GM21723 (cell line): ENCODE results near the gene LRRC10B.
A peak's percentile ranks its signal among the peaks of the same experiment; 100 is the strongest.
"Not testable (repeated sequence)": the region's sequence is repeated elsewhere in the genome, so short reads cannot be mapped to it uniquely, and the experiment has no call there.

ENCODE experiments used
- ATAC-seq: cut with Tn5 transposase; IDR thresholded peaks from one replicate; pipeline ENCODE4 v1.9.1; 2021; ENCODE audit warnings: mild to moderate bottlenecking, moderate library complexity; ENCODE audit not compliant: unreplicated experiment

LRRC10B gene

DNA sequence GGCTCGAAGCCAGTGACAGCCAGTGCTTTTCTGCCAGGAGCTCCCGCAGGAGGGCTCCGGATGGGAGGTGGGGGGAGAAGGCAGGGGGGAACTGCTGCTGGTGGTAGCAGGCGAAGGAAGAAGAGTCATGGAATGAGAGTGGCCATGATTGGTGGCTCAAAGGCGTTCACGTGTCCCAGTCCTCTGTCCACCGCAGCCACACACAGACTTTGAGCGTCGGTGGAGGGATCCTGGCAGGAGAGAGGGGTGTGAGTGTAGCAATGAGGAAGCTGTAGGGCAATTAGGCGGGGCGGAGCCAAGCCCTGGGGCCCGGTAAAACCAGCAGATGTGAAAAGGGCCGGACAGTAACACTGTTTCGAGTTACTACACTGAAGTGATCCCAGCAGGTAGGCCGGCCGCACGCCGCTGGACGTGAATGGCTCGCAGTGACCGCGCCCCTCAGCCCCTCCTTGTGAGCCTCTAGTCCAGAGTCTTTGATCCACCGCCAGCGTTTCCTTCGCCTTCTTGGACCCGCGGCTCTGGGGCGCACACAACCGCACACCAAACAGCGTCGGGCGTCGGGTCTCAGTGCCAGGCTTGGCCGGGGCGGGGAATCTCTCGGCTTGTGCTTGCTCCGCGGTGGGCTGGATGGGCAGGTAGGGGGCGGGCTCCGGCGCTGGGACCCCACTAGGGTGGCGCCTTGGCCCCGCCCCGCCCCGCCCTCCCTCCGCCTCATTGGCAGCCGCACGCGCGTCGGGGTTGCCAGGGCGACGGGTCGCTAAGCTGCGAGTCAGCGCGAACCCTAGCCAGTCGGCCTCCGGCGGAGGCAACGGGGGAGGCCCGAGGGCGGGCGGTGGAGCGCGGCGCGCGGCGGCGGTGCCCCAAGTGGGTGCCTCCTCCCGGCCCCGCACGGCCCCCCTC, at the start of gene LRRC10B:
Gene LRRC10B (plus strand): TSS at position 788 of the 900 bp plus-strand sequence. CDS start 250 bp downstream, outside the sequence.
- ATAC-seq: peak; percentile 30

DNA sequence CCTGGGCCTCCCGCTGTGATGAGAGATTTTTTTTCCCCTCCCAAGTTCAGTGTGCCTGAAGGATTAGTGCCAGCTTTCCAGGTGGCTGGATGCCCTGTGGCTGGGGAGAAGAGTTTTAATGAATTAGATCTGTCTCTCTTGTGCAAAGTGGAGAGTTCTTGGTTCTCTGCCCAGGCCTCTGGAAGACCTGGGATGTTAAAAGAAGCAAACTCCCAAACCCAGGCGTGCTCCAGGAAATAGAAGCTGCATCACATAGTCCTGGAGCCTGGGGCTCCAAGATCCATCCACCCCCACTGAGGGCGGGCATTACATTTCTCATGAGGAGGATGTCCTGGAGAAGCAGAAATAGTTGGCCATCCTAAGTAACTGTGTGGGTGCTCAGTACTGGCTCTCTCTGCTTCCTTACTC, 48.1 kb upstream of the LRRC10B start:
- ATAC-seq: no peak

DNA sequence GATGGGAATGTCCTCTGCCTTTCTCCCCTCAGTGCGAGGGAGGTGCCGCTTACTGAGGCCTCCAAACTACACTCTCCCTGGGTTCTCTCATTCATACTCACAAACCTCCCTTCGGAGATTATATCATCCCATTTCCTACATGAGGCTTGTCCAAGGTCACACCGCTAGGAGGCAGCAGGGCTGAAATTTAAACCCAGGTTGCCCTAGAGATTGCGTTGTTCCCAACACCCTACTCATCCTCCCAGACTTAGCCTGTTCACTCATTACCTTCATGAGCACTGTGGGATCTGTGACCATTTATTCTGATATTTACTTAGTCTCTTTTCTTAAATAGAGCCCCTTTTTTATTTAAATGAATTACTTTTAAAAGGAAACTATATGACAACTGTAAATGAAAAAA, 47.6 kb upstream of the LRRC10B start:
- ATAC-seq: no peak

DNA sequence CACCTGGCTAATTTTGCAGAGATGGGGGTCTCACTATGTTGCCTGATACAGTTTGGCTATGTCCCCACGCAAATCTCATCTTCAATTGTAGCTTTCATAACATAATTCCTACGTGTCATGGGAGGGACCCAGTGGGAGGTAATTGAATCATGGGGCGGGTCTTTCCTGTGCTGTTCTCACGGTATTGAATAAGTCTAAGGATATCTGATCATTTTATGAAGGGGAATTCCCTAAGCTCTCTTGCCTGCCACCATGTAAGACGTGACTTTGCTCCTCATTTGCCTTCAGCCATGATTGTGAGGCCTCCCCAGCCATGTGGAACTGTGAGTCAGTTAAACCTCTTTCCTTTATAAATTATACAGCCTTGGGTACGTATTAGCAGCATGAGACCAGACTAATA, 40.9 kb upstream of the LRRC10B start:
- not testable (repeated sequence) for ATAC-seq

DNA sequence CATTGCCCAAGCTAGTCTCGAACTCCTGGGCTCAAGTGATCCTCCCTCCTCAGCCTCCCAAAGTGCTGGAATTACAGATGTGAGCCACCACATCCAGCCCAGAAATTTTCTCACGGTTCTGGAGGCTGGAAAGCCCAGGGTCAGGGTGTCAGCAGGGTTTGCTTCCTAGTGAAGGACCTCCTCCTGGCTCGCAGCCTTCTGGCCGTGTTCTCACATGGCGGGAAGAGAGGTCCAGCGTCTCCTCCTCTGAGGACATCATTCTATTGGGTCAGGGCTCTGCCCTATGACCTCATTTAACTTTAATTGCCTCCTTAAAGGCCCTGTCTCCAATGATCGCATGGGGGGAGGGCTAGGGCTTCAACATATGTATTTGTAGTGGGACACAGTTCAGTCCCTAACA, 40.5 kb upstream of the LRRC10B start:
- ATAC-seq: no peak

DNA sequence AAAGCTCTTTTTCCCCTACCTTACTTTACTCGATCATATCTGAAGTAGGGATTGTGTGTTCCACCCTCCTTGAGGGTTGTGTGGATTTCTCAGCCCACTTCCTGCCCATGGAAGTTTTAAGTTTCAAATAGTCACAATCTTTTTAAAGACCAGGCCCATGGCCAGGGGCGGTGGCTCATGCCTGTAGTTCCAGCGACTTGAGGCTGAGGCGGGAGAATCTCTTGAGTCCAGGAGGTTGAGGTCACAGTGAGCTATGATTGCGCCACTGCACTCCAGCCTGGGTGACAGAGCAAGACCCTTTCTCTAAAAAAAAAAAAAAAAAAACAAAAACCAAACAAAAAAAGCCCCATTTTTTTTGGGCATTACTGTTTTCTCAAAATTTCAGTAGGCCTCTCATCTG, 36.3 kb upstream of the LRRC10B start:
- ATAC-seq: no peak

DNA sequence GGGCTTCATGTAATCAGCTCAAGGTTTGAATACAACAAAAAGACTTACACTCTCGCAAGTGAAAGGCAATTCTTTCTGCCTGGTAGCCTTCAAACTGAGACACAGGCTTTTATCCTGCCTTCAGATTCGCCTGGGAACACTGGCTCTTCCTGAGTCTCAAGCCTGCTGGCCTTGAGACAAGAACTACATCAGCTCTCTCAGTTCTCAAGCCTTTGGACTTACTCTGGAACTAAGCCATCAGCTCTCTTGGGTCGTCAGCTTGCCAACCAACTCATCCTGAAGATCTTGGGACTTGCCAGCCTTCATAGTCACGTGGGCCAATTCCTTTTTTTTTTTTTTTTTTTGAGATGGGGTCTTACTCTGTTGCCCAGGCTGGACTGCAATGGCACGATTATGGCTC, 35.7 kb upstream of the LRRC10B start:
- no peak for ATAC-seq

DNA sequence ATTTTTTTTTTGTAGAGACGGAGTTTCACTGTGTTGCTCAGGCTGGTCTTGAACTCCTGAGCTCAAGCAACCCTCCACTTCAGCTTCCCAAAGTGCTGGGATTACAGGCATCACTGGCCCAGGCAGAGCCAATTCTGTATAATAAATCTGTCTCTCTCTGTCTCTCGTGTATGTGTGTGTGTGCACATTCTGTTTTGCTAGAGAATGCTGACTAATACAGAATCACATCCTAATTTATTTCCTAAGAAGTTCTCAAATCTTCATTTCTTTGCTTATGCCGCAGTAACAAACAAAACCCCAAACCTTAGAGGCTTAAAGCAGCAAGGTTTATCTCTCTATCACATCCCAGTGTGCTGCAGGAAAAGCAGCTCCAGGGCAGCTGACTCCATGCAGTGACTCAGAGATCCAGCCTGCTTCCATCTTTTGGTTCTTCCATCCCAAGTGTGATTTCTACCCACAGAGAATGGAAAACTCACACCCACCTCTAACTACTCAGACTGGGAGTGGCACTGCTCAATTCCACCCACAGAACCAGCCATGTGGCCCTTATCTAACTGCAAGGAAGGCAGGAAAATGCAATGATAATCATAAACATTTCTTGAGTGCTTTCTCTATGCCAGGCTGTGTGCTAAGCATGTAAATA, 35.1 kb upstream of the LRRC10B start:
- ATAC-seq: no peak

DNA sequence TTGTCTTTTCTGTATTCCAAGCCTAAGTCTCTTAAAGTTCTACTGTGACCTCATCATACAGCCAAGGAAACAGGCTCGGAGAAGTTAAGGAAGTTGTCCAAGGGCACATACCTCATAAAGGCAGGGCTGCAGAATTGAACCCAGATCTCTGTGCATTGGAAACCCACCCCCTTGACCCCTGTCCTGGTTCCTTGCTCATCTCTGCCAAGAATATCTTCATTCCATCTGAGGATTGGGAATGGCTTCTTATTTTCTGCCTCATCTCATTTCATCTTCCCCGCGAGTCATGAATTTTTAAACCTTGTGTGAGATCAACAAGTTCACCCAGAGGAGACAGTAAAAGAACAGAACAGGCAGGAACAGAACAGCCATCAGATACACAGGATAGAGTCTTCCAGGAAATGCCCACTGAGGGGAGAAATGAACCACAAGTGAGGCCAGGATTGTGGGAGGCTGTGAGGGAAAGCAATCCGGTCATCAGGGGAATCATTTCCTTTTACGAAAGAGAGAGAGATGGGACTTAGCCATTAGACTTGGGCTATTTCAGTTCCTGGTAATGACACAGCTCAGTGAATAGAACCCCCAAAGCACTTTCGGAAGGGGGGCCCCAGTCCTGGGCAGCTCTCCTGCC, 34.4 kb upstream of the LRRC10B start:
- no peak for ATAC-seq

DNA sequence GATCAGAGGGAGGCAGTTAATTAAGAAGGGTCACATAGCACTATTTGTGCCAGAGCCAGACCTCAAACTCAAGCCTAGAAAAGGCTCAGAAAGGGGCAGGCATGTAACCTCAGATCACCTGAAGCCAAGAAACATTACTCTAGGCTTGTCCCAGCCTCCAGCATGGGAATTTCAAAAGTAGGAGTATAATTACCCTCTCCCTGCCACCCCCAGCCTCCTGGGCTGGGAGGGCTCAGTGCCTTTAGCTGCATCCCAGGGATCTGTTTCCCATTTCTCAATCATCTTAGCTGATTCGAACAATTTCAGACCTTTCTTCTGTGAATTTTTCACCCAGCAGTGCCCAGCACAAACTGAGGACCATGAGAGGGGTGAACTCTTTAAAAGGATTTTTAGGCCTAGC, 33.1 kb upstream of the LRRC10B start:
- no peak for ATAC-seq

DNA sequence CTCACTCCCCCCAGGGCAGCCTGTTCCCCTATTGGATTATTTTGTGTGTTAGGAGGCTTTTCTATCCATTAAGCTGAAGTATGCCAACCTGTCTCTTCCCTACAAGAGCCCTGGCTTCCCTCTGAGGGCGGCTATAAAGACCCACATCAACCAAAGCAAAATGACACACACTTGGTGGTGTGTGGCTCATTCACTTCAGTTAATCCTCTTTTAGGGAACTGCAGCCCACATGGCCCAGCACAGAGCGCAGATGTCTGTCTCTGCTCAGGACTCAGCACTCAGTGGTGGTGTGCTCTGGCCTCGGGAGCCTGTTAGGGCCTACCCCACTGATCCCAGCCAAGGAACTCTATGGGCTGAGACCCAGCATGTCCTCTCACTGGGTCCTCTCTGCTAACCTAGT, 32.2 kb upstream of the LRRC10B start:
- no peak for ATAC-seq

DNA sequence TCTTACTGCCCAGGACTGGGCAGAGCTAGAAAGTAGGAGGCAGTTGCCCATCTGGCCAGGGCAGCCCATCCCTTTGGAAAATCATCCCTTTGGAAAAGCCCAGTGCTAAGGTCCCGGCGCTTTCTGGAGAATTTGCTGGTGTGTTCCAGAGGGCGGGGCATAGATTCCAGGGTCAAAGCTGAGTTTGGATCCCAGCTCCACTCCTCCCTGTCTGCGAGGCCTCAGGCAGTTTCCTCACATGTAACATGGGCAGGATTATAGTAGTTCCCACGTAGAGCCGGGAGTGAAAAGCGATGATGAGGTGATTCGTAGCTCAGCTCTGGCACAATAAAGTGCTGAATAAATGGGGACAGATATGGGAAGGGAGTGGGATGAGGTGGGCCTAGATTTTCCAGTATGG, 31.4 kb upstream of the LRRC10B start:
- no peak for ATAC-seq

DNA sequence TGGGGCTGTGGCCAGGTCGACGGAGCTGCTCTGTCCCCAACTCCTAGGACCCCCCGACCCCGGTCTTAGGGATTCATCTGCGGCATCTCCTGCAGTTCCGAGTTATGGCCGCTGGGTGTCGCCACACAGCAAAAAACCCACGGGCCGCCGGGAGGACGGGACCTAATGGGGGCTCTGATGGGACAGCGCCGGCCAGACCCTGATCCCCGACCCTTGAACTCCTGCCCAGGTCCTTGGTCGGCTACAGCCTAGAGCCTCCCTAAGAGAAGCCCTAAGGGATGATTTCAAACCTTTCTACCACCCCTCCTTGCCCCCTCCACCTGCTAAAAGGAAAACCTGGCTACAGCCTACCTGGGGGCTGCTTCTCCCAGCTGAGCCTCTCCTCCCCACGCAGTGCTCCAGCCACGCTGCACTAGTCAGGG, 30.8 kb upstream of the LRRC10B start:
- ATAC-seq: no peak

DNA sequence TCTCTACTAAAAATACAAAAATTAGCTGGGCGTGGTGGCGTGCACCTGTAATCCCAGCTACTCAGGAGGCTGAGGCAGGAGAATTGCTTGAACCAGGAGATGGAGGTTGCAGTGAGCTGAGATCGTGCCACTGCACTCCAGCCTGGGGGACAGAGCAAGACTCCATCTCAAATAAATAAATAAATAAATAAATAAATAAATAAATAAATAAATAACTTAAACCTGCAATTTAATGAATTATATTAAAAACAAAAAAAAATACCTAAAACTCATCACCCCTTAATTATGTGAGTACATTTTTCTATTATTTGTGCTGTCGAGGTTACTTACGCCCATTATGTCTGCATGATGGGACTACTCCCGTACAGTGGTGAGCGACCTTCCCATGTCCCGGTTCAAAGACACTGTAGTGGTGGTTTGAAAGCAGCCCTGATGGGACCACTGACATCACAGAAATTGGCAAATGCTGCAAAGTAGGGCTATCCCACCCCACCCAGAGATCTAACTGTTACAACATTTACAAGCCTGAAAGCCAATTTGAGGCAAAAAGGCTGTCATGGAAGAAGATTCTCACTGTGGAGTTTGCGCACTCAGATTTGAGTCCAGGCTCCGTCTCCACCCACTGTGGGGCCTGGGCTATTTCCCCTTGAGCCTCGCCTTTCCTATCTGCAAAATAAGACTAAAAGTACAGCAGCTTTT, 29.0 kb upstream of the LRRC10B start:
- ATAC-seq: not testable (repeated sequence)

DNA sequence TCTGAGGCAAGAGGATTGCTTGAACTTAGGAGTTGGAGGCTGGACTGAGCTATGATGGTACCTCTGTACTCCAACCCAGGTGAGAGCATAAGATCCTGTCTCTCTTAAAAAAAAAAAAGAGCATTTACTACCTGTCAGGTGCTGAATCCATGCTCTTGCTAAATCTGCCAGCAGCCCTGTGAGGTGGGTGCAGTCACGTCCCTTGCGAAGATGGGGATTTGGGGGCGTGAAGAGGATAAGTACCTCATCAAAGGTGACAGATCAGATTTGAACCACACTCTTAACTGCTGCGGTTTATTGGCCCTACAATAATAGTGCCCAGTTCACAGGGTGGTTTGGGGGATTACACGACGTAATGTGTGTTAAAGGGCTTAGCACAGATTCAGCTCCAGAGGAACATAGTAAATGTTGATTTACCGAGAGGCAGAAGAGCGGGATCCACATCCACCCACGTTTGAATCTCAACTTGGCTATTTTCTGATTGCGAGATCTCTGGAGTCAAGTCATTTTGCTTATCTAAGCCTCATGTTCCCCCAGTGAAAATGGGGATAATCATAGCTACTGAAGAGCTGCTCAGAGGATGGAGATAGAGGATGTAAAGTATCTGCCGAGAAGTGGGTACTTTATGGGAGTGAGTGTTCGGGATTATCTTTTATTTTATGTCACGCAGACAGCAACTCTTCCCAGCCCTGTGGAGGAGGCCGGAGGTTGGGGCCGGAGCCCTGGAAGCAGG, 28.1 kb upstream of the LRRC10B start:
- no peak for ATAC-seq

DNA sequence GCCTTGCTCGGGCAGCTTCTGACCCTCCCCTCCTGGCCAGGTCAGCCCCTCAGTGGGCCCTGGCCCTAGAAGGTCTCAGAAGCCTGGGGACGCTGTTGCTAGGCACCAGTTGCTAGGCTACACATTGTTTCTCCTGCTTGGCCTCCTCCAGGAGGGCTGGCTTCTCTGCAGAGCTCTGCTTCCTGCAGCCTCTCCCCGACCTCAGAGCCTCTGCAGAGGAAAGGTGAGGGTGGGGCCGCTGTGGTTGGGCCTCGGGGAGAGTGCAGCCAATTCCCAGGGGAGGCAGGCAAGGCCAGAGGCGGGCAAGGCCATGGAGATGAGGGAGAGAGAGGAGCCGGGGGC, 27.6 kb upstream of the LRRC10B start:
- no peak for ATAC-seq

DNA sequence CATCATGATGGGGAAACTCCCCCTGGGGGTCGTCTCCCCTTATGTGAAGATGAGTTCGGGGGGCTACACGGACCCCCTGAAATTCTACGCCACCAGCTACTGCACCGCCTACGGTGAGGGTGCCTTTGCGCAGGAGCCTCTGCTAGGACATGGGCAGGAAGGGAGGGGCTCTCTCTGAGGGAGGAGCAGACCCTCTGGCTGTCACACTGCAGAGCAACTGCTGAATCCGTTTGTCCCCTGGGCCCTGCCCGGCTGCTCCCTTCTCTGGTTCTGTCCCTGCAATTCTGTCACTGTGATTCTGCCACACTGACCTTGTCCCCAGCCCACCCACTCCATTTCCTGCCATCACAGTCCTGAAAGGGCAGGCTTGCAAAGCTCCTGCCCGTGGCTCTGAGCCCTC, 26.7 kb upstream of the LRRC10B start:
- ATAC-seq: no peak

DNA sequence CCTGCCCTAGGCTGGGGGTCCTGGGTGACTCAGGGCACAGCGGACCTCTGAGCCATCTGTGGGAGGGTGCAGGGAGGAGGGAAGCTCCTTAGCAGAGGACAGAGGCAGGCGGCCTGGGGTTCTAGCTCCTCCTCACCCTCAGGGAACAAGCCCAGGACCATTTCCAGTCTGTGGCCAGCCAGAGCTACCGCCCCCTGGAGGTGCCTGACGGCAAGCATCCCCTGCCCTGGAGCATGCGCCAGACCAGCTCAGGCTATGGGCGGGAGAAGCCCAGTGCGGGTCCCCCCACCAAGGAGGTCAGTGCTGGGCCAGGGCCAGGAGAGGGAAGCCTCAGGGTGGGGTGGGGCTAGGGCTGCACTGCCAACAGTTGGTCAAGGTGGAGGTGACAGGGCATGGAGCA, 26.0 kb upstream of the LRRC10B start:
- ATAC-seq: no peak

DNA sequence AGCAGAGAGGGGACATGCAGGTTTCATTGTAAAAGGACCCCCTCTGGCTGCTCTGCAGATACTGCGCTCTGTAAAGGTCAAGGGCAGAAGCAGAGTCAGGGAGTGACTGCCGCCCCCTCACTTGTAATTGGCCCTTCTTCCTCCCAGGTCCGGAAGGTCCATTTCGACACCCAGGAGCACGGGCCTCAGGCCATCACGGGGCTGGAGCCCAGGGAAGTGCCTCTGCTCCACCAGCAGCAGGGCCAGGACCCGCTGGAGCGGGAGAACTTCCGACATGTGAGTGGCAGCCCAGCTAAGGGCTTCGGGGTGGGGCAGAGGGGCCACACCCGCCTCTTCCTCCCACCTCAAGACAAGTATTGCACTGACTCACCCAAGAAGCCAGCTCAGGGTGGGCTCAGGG, 24.0 kb upstream of the LRRC10B start:
- no peak for ATAC-seq

DNA sequence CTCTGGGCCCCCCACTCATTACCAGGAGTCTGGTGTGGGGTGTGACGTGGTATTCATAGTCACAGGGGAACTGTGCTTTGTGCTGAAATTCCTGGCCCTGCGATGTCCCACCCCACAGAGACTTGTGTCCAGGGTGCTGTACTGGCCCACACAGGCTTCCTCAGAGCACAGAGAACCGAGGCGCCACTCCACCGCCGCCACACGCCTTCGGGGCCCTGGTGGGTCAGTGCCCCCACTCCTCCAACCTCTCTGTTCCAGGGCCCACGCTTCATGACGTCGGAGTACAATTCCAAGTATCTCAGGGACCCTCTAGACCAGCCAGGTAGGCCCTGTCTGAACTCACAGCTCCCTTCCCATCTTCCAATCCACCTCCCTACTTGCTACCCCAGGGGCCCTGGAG, 23.5 kb upstream of the LRRC10B start:
- ATAC-seq: no peak
